ENCODE measurements around the gene MTUS2. TPM values are rescaled to one million over a fixed set of nuclear protein-coding genes. Genes with fewer than 3 reads are reported as not detected.

Gene MTUS2
- total and polyA plus RNA-seq, 2 of the 8 experiments (the other 6 are each of a cell fraction or from before 2014, with no cell fraction given), result 0.18 to 0.80 TPM

GRCh38 chr13:29421118-29421517 lies 601.0 kb downstream of the MTUS2 start:
- DNase-seq (ENCODE audit: low read depth in 1 of 2, low spot score in 2 of 2) (no peak), FAIRE-seq (no peak)
- no peak overlapping the region for H3K23ac ChIP-seq (ENCODE audit: insufficient read length)
- H3K9ac ChIP-seq (replicated peaks in 1 of 4; ENCODE audit: extremely low read depth in 1 of 4, low read depth in 3 of 4, low read length in 3 of 4), result no peak overlapping the region
- H4K20me1 ChIP-seq (replicated peaks in 1 of 2; ENCODE audit: control insufficient read depth in 1 of 2, insufficient read depth in 2 of 2, low read length in 2 of 2), result no peaks in the 10 kb centered on the region
- no peak overlapping the region for H3K4ac ChIP-seq (replicated peaks; ENCODE audit: insufficient read length, low read depth, low read length)
- H4K8ac ChIP-seq (ENCODE audit: extremely low read depth, insufficient read depth, low read length), result no peak overlapping the region
- H3K4me1 ChIP-seq (replicated peaks in 1 of 4; ENCODE audit: control insufficient read depth in 3 of 4, insufficient read depth in 4 of 4, low read length in 3 of 4), result 0 out of 7 replicates have a peak, but pooled peaks cover 0 to 3% (median 0%) of the 10 kb centered on the region in 4 experiments
- no peak overlapping the region for H2BK20ac ChIP-seq (ENCODE audit: low read length)
- H3K9me3 ChIP-seq (ENCODE audit: insufficient read depth in 2 of 2, low read depth in 1 of 2, low read length in 1 of 2), result no peaks in the 10 kb centered on the region
- H2BK15ac ChIP-seq (ENCODE audit: low read length), result no peak overlapping the region
- no peak overlapping the region for H2BK120ac ChIP-seq (replicated peaks; ENCODE audit: low read depth, low read length)
- H3K4me2 ChIP-seq (ENCODE audit: insufficient read depth in 1 of 2, low read depth in 2 of 2, low read length in 2 of 2), result no peak overlapping the region
- H4K5ac ChIP-seq (ENCODE audit: insufficient read length, low read depth, low read length), result no peak overlapping the region
- ChIA-PET CTCF (ENCODE audit: partially characterized antibody) (interaction anchor here (1.3 to 1.5 kb wide), 2 partner anchors 16 to 287 kb away, joined by 4 to 7 read pairs; no protein-coding TSS in a partner anchor), POLR2A (ENCODE audit: partially characterized antibody) (no interaction called here)
- H2AFZ ChIP-seq (ENCODE audit: low read length), result no peak overlapping the region
- H2BK12ac ChIP-seq (ENCODE audit: low read depth, low read length), result no peak overlapping the region
- no peaks in the 10 kb centered on the region for H3K79me1 ChIP-seq (ENCODE audit: low read depth, low read length)
- no peaks in the 10 kb centered on the region for H3K27me3 ChIP-seq (replicated peaks in 1 of 4; ENCODE audit: control insufficient read depth in 3 of 4, extremely low read depth in 1 of 4, insufficient read depth in 3 of 4, low read length in 3 of 4)
- H3K79me2 ChIP-seq (ENCODE audit: control insufficient read depth in 1 of 2, insufficient read depth in 2 of 2, low read length in 2 of 2), result no peaks in the 10 kb centered on the region
- H3K4me3 ChIP-seq (ENCODE audit: extremely low read depth in 1 of 4, insufficient read depth in 2 of 4, low read depth in 3 of 4, low read length in 4 of 4), result no peak overlapping the region
- H3K56ac ChIP-seq (replicated peaks; ENCODE audit: insufficient read length, low read depth, low read length), result no peak overlapping the region
- H3K27ac ChIP-seq (ENCODE audit: low read depth, low read length), result no peak overlapping the region
- H2BK5ac ChIP-seq (ENCODE audit: low read depth, low read length), result no peak overlapping the region
- H2AK5ac ChIP-seq (ENCODE audit: low read depth, low read length), result no peak overlapping the region
- H3K23me2 ChIP-seq (ENCODE audit: low read depth, low read length), result no peaks in the 10 kb centered on the region
- H3K18ac ChIP-seq (ENCODE audit: extremely low read depth, low read length), result no peak overlapping the region
- H3K14ac ChIP-seq (ENCODE audit: insufficient read length), result no peak overlapping the region
- H3K36me3 ChIP-seq (ENCODE audit: control insufficient read depth in 2 of 4, insufficient read depth in 4 of 4, low read length in 3 of 4), result no peaks in the 10 kb centered on the region
- WGBS, 2 experiments (ENCODE audit: extremely low coverage in 1 of 2, insufficient coverage in 1 of 2, insufficient read length in 1 of 2, insufficient replicate concordance in 2 of 2, low coverage in 1 of 2, low lambda C conversion rate in 2 of 2, missing lambda C conversion rate in 1 of 2), result 91% methylated on average over 3 of the region's 3 CpGs; no CpG with 5 or more reads in 1 of the 2 experiments
- no peak overlapping the region for H4K91ac ChIP-seq (replicated peaks; ENCODE audit: insufficient read length, low read length)
- TF ChIP-seq CBX5 (IDR thresholded peaks at IDR 0.05; ENCODE audit: low read depth, low read length) (no peak), RFX5 (IDR thresholded peaks at IDR 0.05; ENCODE audit: borderline replicate concordance, low read depth, low read length) (no peak), SP4 (IDR thresholded peaks at IDR 0.05; ENCODE audit: low read length) (no peak), POU5F1 (IDR thresholded peaks at IDR 0.05; ENCODE audit: low read depth, low read length) (no peak), RNF2 (IDR thresholded peaks at IDR 0.05; ENCODE audit: borderline replicate concordance, low read depth, low read length, missing control alignments, poor library complexity, severe bottlenecking) (no peak), SIRT6 (IDR thresholded peaks at IDR 0.05; ENCODE audit: low read length) (no peak), RXRA (IDR thresholded peaks at IDR 0.05; ENCODE audit: insufficient read depth, low read depth, low read length) (no peak), KDM5A (IDR thresholded peaks at IDR 0.05; ENCODE audit: low read length) (no peak), MAFK (IDR thresholded peaks at IDR 0.05; ENCODE audit: low read depth, low read length) (no peak), CHD1 (IDR thresholded peaks at IDR 0.05; ENCODE audit: low read depth, low read length) (no peak), ZNF274 (IDR thresholded peaks at IDR 0.05; ENCODE audit: borderline replicate concordance, extremely low read depth, low read length) (no peak)
- TF ChIP-seq, protein P1, sequence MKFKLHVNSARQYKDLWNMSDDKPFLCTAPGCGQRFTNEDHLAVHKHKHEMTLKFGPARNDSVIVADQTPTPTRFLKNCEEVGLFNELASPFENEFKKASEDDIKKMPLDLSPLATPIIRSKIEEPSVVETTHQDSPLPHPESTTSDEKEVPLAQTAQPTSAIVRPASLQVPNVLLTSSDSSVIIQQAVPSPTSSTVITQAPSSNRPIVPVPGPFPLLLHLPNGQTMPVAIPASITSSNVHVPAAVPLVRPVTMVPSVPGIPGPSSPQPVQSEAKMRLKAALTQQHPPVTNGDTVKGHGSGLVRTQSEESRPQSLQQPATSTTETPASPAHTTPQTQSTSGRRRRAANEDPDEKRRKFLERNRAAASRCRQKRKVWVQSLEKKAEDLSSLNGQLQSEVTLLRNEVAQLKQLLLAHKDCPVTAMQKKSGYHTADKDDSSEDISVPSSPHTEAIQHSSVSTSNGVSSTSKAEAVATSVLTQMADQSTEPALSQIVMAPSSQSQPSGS (IDR thresholded peaks at IDR 0.05; ENCODE audit: low read length), result no peak
